Inflammatory macrophage (primary cell): ENCODE data around the gene HIPK1.

ENCODE experiments used
- DNase-seq, 2 donors: peaks; one replicate each; pipeline ENCODE4 v3.0.0-alpha.2; 2020 to 2022
- total RNA-seq, 18 experiments: gene quantifications; one replicate each; lab custom pipeline; 2026; ENCODE audit warnings: mixed read lengths in 6 of 18, inconsistent platforms in 2 of 18; lab: John Stamatoyannopoulos, UW

The HIPK1 gene
- 77.2 to 213 (median 124) reads per million in 18 experiments for total RNA-seq

DNA sequence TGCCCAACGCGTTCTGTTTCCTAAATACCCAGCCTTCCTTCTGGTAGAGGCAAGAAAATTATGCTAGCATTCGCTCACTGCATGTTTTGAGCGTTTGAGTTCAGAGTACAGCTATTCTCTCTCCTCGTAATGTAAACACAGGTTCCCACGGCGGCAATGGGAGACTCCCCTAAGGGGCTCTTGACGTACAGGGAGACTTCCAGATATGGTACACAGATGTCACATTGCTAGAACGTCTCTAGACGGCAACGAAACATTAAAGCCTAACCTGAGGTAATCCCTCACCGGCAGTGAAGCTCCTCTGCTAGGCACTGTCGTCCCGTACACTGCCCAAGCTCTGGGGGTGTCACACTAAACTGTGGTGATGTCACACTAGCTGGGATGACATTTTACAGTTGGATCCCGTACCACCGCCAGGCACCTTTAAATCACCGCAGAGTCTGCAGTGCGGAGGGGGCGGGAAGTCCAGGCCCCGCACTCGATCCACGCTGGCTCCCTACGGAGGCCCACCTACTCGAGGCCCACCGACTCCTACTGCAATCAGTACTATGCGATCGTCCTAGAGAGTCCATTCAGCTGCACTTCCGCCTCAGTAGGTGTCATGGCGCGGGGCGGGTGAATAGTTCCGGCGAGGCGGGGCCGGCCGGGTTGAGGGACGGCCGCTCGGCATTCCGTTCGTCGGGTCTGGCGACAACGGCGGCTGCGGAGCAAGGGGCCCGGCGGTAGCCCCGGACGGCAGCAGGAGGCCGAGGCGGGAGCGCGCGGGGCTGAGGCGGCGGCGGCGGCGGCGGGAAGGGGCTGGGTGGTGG, at the start of gene HIPK1:
Gene HIPK1 (plus strand): TSS at position 384 of the 809 bp plus-strand sequence.
- DNase-seq, result peak; percentile 90 to 92

DNA sequence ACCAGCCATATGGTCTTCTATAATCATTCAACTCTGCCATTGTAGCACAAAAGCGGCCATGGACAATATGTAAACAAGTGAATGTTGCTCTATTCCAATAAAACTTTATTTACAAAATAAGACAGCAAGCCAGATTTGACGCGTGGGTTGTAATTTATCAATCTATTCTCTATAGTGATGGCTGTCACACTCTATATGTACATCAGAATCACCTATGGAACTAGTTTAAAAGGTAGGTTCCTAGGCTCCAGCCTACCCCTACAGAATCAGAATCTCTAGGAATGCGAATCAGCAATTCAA, 49.4 kb upstream of the HIPK1 start:
- DNase-seq, result no peak

DNA sequence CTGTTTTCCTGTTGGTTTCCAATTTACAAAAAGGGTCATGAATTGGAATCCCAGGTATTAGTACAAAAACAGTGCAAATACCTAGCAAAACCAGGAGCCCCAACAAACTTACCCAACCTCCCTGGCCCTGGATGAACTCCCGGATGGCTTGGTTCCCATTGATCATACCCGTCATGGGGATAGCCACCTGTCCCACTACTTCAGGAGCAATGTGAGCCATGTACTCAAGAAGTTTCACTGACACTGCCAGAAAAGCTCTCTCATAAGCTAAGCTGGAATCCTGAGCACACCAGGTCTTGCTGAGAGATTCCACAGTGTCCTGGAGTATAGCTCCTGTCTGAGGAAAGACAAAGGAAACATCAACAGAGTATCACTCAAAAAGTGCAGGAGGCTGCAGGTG, 47.5 kb upstream of the HIPK1 start:
- no peak for DNase-seq

DNA sequence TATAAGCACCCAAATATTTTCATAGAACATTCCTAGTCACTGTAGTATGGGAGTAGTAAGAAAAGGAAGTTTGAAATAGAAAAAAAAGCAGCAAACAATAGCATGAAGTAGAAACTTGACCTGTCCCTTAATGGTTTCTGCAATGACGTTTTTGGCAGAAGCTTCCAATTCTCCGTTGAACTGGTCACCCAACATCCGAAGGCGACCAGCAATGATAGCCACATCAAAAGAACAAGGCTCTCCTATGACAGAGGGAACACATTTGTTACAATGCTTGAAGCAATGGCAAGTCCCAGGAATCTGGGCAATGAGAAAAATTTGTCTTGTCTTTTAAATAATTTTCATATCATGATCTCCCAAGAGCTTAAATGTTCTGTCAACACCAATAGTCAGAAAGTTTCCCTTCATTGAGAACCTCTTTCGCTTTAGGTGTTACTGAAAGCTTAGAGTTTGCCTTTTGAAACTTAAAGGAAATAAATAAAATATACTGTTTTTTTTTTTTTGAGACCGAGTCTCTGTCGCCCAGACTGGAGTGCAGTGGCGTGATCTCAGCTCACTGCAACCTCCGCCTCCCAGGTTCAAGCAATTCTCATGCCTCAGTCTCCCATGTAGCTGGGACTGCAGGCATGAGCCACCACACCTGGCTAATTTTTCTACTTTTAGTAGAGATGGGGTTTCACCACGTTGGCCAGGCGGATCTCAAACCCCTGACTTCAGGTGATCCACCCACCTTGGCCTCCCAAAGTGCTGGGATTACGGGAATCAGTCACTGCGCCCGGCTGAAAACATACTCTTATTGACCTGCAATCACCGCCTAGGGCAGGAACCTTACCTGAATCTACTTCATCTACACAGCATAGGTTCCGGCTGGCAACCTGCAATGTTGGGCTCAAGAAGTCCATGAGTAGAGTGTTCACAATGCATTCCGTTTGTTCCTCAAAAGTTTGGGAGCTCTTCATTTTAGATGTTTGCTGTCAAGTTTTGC, 42.4 kb upstream of the HIPK1 start:
- no peak for DNase-seq

DNA sequence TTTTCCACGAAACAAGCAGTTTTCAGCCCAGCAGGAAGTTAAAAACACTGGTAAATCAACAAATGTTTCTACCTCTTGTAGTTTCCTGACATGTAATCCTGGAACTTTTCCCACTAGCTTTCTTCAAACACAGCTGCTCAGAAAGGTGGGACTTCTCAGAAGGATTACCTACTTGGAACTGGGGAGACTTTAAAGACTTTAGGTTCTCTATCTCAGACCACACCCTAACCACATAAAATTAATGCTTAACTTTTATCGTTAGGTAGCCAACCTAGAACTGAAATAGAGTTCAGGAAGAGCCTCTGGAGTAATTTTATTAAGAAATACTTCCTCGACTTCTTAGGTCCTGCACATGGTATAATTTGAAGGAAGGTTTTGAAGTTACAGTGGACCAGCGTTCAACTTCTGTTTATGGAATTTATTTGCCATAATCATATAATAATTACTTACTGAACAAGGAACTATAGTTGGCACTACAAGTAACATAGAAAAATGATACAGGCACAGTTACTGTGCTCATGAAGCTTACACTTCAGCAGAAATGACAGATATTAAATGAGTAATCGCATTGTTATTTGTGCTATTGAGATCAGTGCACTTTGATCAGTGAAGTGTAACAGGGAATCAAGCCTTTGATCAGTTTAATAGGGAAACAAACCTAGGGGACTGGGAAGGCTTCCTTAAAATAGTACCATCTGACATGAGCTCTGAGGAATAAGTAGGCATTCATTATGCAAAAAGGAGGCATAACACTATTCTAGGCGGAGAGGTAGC, 41.5 kb upstream of the HIPK1 start, which contains the start of gene BCL2L15:
Gene BCL2L15 (minus strand): TSS at position 180 of the 774 bp plus-strand sequence. CDS start 206 bp downstream, outside the sequence.
- no peak for DNase-seq

DNA sequence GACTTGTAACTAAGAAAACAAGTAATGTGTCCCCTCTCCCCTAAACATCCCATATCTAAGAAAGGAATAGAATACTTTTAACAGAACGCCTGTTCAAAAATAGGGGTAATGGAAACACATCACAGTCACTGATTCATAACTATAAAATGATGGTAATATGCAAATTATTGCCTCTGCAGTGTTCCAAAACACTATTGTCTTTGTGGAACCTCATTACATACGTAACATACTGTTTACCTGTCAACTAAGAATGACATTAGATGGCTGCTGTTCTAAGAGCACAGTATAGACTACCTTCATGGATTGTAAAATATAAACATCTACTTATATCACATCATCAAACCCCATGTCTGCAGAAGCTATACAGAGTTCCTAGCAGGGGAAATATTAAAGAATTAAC, 38.3 kb upstream of the HIPK1 start:
- no peak for DNase-seq

DNA sequence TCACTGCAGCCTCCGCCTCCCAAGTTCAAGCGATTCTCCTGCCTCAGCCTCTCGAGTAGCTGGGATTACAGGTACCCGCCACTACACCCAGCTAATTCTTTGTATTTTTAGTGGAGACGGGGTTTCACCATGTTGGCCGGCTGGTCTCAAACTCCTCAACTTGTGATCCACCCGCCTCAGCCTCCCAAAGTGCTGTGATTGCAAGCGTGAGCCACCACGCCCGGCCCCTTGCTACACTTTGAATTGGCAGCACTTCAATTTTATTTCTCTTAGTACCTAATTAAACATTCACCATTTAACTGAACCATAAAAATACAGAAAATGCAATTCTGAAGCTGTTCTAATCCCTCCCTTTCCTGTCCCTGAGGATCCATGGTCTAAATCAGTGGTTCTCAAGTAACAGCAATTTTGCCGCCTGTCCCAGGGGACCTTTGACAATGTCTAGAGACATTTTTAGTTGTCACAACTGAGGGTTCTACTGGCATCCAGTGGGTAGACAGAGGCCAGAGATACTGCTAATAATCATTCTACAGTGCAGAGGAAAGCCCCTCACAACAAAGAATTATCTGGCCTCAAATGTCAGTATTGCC, 37.4 kb upstream of the HIPK1 start:
- no peak for DNase-seq

DNA sequence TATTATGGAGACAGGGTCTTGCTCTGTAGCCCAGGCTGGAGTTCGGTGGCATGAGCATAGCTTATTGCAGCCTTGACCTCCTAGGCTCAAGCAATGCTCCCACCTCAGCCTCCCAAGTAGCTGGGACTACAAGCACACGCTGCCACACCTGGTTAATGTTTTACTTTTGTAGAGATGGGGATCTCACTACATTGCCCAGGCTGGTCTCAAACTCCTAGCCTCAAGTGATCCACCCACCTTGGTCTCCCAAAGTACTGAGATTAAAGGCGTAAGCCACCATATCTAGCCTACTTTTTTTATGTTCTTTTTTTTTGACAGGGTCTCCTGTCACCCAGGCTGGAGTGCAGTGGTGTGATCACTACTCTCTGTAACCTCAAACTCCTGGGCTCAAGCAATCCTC, 35.9 kb upstream of the HIPK1 start:
- DNase-seq, result no peak

DNA sequence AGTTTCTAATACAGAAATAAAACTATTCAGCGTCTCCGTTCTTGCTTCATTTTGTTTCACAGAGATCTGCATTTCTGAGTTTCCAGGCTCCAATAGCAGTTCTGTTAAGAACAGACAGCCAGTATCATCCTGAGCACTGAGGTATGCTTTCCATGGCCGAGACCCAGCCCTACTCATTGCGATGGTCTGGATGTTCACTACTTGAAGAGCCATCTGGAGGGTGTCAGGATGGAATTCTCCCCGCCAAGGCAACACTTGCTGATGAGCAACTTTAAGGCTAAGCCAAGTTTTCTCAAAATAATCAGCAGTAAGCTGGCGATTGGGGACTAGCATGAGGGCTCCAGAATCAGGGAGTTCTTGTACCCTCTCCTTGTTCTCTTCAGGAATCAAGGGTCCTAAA, 34.0 kb upstream of the HIPK1 start:
- no peak for DNase-seq

DNA sequence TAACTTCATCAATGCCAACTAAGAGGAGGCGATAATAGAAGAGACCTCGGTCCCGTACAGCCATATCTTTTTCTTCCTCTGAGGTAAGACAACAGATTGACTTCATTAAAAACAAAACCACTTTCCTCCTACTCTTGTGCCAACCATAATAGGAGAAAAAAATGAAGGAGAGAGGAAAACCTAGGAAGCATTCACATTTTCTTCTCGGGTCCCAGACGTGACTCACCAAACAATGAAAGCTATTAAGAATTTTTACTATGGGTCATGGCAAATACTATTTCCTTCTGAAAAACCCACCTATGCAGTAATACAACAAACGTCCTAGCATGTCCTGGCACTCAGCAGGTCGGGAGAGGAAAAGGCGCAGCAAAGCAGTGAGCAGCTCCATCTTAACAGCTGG, 33.2 kb upstream of the HIPK1 start:
- no peak for DNase-seq

DNA sequence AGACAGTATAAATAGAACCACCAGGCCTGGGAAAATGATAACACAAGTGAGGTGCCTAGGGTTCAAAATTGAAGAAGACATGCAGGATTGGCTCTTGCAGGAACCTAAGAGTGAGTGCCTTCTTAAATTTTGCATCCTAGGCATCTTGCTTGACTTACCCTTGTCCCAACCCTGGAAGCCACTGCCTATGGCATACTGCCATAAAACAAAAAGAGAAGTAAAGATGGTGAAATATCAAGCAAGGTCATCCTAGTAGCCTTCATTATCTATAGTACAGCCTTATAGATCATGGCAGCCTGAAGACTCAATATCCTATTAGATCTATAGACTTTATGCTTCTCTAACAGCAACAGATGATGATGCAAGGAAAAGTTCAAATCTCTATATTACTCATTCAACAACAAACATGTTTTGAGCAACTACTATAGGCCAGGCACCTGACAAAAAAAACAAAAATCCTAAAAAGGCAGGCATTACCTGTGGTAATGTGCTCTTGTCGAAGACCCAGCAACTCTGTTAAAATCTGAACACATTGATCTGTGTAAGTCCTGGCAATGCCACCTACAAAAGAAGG, 30.8 kb upstream of the HIPK1 start:
- DNase-seq, result peak; percentile 23 to 63

DNA sequence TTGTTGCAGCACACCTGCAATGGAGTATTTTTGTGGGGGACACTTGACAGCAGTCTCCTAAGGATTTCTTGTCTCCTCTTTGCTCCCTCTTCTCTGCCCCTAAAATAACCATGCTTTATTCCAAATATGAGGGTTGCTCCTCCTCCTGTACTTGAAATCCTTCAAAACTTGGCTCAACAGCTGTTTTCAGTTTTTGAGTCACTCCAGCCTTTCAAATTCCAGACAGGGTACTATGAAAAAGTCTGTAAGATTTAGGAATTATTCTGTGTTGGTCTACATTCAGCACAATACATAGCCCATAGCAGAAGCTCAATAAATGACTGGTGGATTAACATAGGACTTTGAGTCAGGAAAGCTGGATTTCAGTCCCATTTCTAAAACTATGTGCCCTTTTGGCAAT, 30.0 kb upstream of the HIPK1 start:
- no peak for DNase-seq

DNA sequence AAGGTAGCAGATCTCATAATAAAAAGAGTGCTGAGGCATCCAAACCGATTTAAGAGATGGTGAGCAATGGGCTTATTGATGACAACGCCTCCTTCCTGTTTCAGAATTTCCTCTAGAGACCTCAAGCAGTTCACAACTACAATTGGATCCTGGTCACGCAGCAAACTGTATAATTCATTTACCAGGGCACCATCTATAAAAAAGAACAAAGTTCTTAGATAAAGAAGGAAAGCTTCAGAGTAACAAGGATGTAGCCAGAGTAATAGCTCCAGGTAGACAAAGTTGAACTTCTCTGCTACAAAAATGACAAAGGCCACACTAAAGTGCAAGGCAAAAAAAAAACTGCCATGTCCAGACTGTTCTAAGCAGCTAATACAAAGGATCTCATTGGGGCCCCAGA, 27.9 kb upstream of the HIPK1 start:
- no peak for DNase-seq

DNA sequence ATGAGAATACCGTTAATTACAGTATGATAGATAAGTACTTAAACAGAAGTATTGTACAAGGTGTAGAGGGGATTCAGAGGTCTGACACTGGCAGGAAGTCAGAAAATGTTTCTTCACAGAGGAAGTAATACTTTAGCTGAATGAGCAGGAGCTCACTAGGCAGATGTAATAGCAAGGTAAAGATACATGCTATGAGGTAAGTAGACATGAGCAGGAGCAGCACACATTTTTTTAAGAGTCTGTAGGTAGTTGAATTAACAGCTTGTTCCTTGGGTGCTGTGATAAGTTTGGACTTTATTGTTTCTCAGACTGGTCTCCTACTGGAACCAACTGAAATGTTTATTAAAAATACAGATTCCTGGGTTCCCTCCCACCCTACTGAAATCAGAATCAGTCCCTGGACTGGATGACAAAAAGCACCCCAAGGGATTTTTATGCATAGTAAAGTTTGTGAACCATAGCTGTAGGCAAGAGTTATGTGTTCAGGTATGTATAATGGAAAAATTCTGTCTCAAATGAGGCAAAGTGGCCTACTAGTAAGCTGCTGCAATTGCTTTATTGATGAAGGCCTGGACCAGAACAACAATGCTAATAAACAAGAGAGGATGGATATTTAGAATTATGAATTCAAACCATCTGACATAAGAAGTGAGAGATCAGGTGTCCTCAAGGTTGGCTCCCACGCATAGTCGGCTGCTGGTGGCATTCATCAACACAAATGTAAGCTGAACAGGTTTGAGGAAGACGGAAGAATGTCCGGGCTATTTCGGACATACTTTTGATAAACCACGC, 25.4 kb upstream of the HIPK1 start:
- no peak for DNase-seq

DNA sequence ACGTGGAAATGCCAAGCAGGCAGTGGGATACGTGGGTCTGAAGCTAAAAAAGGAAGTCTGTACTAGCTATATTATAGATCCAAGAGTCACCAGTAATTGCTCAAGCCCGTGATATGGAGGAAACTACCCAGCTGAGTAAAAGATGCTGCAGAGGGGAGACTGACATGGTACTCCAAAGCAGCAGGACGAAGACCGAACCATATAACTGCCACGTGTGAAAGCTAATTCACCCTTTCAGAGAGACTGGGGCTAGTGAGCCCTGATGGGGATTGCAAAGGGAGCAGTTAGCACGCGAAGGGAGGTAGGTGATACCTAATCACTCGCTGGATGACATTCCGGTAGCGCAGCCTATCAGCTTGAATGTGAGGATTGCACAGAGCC, 24.8 kb upstream of the HIPK1 start:
- peak; percentile 60 to 65 for DNase-seq

DNA sequence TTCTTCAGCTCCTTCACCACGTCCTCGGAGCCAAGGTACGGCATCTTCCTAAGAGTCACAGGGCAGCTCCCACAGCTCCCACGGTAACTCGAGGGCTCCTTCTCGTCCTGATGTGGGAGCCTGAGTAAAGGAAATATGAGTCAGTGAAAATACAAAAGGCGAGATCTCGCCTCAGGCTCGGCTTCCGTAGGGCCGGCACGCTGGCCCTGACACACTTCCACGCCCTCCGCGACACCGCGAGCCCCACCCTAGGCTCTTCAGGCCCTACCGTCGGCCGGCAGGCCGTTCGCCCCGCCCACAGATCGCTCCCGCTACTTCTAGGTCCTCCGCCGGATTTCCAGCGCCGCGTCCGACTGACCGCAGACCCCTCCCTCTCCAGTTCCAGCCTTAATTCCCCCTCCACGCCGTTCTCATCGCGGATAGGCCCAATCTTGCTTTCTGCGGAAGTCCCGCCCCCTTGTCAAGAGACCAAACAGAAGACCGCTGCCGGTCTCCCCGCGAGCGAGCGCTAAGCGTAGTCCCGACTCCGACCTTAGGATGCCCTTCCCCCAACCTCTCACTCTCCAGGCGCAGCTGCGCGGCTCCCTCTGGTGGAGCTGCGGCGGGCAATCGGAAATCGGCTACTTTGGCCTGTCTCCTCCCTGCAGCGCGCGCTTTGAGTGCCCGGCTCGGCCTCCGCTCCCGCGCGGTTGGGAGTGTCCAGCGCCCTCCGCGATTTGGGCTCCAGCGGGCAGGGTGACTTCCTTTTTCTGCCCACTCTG, 24.3 kb upstream of the HIPK1 start, which contains the start of the genes AP4B1 and DCLRE1B:
Gene AP4B1 (minus strand): TSS at position 126 of the 761 bp plus-strand sequence. CDS start 82 bp downstream, at position 44.
Gene DCLRE1B (plus strand): TSS at position 653 of the 761 bp plus-strand sequence. CDS start 261 bp downstream, outside the sequence.
- peak; percentile 100 for DNase-seq

DNA sequence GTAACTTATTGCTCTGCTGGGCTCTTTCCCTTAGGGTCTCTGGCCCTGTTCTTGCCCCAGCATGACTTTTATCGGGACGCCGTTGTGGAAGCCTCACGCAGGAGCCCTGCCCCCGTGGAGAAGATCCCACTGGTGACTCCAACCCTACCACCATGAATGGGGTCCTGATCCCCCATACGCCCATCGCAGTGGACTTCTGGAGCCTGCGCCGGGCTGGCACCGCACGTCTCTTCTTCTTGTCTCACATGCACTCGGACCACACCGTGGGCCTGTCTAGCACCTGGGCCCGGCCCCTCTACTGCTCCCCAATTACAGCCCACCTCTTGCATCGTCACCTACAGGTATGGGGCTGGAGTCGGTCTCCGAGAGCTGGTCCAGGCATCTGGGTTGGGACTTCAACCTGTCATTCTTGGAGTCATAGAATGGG, 23.7 kb upstream of the HIPK1 start:
- no peak for DNase-seq

DNA sequence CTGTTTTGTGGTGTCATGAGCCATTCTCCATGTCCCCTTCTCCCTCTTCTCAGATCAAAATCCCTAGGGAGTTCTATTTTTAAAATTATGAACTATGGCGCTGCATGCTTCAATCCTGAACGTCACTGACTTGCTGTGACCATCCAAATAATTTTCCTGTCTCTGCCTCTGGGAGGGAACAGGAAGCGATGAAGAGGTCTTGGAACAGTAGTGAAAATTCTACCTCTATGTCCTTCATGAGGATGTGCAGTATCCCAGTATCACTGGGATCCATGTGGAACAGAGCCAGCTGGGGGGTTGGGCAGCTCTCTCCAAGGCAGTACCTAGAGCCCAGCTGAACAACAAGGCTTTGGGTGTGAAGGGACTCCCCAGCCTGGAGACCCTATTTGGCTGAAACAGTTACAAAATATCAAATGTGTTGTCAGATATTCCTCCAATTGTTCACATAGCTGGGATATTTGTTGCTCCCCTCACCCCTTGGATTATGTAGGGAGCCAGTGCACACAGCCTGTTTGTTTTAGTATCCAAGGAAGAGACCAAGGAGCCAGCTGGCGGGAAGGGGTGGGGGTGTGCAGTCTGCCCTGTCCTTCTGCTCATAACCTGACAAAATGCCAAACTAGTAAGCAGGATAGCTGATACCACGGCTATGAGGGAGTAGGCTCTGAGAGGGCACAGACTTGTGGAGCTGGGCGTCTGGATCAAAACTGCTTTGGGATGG, 16.4 kb upstream of the HIPK1 start:
- no peak for DNase-seq

DNA sequence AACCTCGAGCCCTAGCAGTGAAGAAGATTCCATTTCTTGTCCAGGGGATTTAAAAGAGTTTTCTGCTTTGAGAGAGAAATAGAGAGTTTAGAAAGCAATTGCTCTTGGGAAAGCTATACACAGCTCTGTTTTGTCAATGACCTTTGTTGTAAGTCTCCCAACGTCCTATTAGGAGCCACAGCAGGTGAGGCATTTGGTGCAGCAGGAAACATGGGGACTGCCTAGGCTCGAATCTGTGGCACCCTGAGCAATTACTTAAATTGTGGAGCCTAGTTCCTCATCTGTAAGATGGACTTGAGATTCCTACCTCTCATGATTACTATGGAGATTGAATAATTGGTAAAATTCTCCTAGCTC, 15.8 kb upstream of the HIPK1 start:
- no peak for DNase-seq
